Kidney (tissue), 14 donors: Measurements from ENCODE around the gene WDR7. TPM values are rescaled to one million over a fixed set of nuclear protein-coding genes. Genes with fewer than 3 reads are reported as not detected.

Source experiments
- DNase-seq, 5 donors: peaks; one replicate each; pipeline ENCODE4 v3.0.0-alpha.2; 2013 to 2020
- FAIRE-seq: peaks from 2 replicates; lab custom pipeline; 2012; peaks lifted over from hg19 to GRCh38; lab: Jason Lieb, UNC
- H3K27ac ChIP-seq, 2 donors: one replicate each; pipeline ENCODE4 v1.7.0; 2013; ENCODE audit warnings: low read depth in 2 of 2, low read length in 2 of 2, inconsistent platforms in 1 of 2
- H3K27me3 ChIP-seq: one replicate; pipeline ENCODE4 v1.7.1; 2013; ENCODE audit warnings: low read length, inconsistent platforms; ENCODE audit not compliant: control insufficient read depth, insufficient read depth
- H3K36me3 ChIP-seq, 3 donors: one replicate each; pipeline versions ENCODE4 v1.7.0 to v1.7.1; 2013; ENCODE audit warnings: low read length in 3 of 3, control low read depth in 1 of 3, inconsistent platforms in 1 of 3; ENCODE audit not compliant: insufficient read depth in 3 of 3, control insufficient read depth in 2 of 3
- H3K4me1 ChIP-seq, 3 donors: one replicate each; pipeline versions ENCODE4 v1.7.0 to v1.7.1; 2013; ENCODE audit warnings: low read length in 3 of 3, inconsistent platforms in 1 of 3, low read depth in 1 of 3; ENCODE audit not compliant: control insufficient read depth in 2 of 3, insufficient read depth in 2 of 3
- H3K4me3 ChIP-seq, 3 donors: one replicate each; pipeline versions ENCODE4 v1.7.0 to v1.8.1; 2013; ENCODE audit warnings: low read length in 3 of 3, control low read depth in 1 of 3, inconsistent platforms in 1 of 3
- H3K9ac ChIP-seq, 3 donors: one replicate each; pipeline versions ENCODE4 v1.7.0 to v1.7.1; 2013; ENCODE audit warnings: low read length in 3 of 3, control low read depth in 1 of 3, inconsistent platforms in 1 of 3
- H3K9me3 ChIP-seq, 3 donors: one replicate each; pipeline versions ENCODE4 v1.7.0 to v1.7.1; 2013; ENCODE audit warnings: low read length in 3 of 3, control low read depth in 1 of 3, inconsistent platforms in 1 of 3; ENCODE audit not compliant: control insufficient read depth in 2 of 3, insufficient read depth in 1 of 3
- CTCF ChIP-seq: IDR thresholded peaks from 3 replicates; pipeline ENCODE4 v1.5.1; 2012; ENCODE audit warnings: mild to moderate bottlenecking, moderate library complexity, borderline replicate concordance; ENCODE audit not compliant: insufficient read depth; ENCODE audit errors: extremely low read depth
- intact Hi-C: fragments of 100-400 bp; cut with DNase I; formaldehyde crosslinking; loops from one replicate; pipeline ENCODE4 v1.11.1; 2022
- polyA plus RNA-seq: library from polyadenylated mRNA; stranded (reverse); fragments of 350-450 nt; fragmentation: Illumina TruSeq; extraction: RNeasy Lipid Tissue Mini Kit (QIAGEN cat#74804); gene quantifications from one replicate; pipeline ENCODE4 v1.2.3, GENCODE V29; 2014; ENCODE audit warnings: low read depth, low replicate concordance; ENCODE audit not compliant: insufficient read depth
- total RNA-seq: library from RNA; stranded (reverse); fragmentation: NEBNext Ultra II Directional; extraction: Animal tissue kit (Norgen Biotek cat#: 25700); gene quantifications from one replicate; pipeline ENCODE4 v1.2.1, GENCODE V29; 2021
- donor health status: control.
- donor health status: control.
- donor health status: control.
- donor health status: control.
- donor health status: control.
- donor health status: DM: yes; HTN: yes; CAD: no.
- donor health status: Normal renal cell carcinoma (clear cell type).

Gene WDR7
- total and polyA plus RNA-seq, 2 donors from 2014 or later = 7.3 to 34.4 TPM

- intact Hi-C loops = no loop called here
- H3K27me3 ChIP-seq = no peaks in the 10 kb centered on the region
- no peak overlapping the region for H3K27ac ChIP-seq
- FAIRE-seq (no peak), DNase-seq (no peak)
- no peak overlapping the region for H3K4me3 ChIP-seq
- TF ChIP-seq CTCF = no peak
- no peaks in the 10 kb centered on the region for H3K4me1 ChIP-seq
- H3K9me3 ChIP-seq = no peaks in the 10 kb centered on the region
- no peak overlapping the region for H3K9ac ChIP-seq
- no peaks in the 10 kb centered on the region for H3K36me3 ChIP-seq
Measured at GRCh38 chr18:56841836-56842235, 190.7 kb downstream of the WDR7 start.

- Histone ChIP-seq H3K9me3 (no peaks in the 10 kb centered on the region), H3K36me3 (no peaks in the 10 kb centered on the region), H3K27me3 (no peaks in the 10 kb centered on the region), H3K9ac (no peak overlapping the region), H3K4me3 (no peak overlapping the region), H3K27ac (no peak overlapping the region), H3K4me1 (no peaks in the 10 kb centered on the region)
- TF ChIP-seq CTCF = no peak
- DNase-seq (no peak), FAIRE-seq (no peak)
- intact Hi-C loops = no loop called here
Measured at GRCh38 chr18:56843241-56843640, 192.1 kb downstream of the WDR7 start.

GRCh38 chr18:56844556-56844955 lies 193.4 kb downstream of the WDR7 start:
- no peak for FAIRE-seq
- H3K9ac ChIP-seq = no peak overlapping the region
- H3K4me1 ChIP-seq = no peaks in the 10 kb centered on the region
- TF ChIP-seq CTCF = no peak
- DNase-seq = no peak
- no peaks in the 10 kb centered on the region for H3K36me3 ChIP-seq
- H3K27me3 ChIP-seq = no peaks in the 10 kb centered on the region
- no peaks in the 10 kb centered on the region for H3K9me3 ChIP-seq
- intact Hi-C loops = no loop called here
- H3K27ac ChIP-seq = no peak overlapping the region
- no peak overlapping the region for H3K4me3 ChIP-seq

GRCh38 chr18:56851774-56852173 lies 200.6 kb downstream of the WDR7 start:
- intact Hi-C loops = no loop called here
- no peak for DNase-seq

More at GRCh38 chr18:56851774-56852173, 200.6 kb downstream of the WDR7 start:
- H3K9me3 ChIP-seq = no peaks in the 10 kb centered on the region
- H3K4me3 ChIP-seq = no peak overlapping the region
- FAIRE-seq = no peak
- H3K9ac ChIP-seq = no peak overlapping the region
- no peaks in the 10 kb centered on the region for H3K36me3 ChIP-seq
- no peaks in the 10 kb centered on the region for H3K27me3 ChIP-seq
- TF ChIP-seq CTCF = no peak
- H3K4me1 ChIP-seq = no peaks in the 10 kb centered on the region
- H3K27ac ChIP-seq = no peak overlapping the region
